8988T (cell line): ENCODE measurements around the gene OCA2.

Experiments
- DNase-seq: peaks from one replicate; pipeline ENCODE4 v3.0.0; 2011

Gene OCA2

GRCh38 chr15:28075573-28075972 lies 23.5 kb downstream of the OCA2 start:
- DNase-seq, result no peak

- no peak for DNase-seq
Observed at GRCh38 chr15:28068930-28069329, 30.2 kb downstream of the OCA2 start.

- no peak for DNase-seq
Observed at GRCh38 chr15:28066231-28066630, 32.9 kb downstream of the OCA2 start.

GRCh38 chr15:28060005-28060404 lies 39.1 kb downstream of the OCA2 start:
- DNase-seq, result no peak

- no peak for DNase-seq
Observed at GRCh38 chr15:28058082-28058481, 41.0 kb downstream of the OCA2 start.

GRCh38 chr15:28051955-28052633 lies 47.0 kb downstream of the OCA2 start:
- DNase-seq, result no peak

GRCh38 chr15:28049581-28049980 lies 49.5 kb downstream of the OCA2 start:
- no peak for DNase-seq

- no peak for DNase-seq
Observed at GRCh38 chr15:28047277-28047676, 51.8 kb downstream of the OCA2 start.

GRCh38 chr15:28044121-28044672 lies 54.9 kb downstream of the OCA2 start:
- no peak for DNase-seq

- DNase-seq, result no peak
Observed at GRCh38 chr15:28043691-28044091, 55.4 kb downstream of the OCA2 start.

GRCh38 chr15:28037969-28038590 lies 61.0 kb downstream of the OCA2 start:
- no peak for DNase-seq

- DNase-seq, result no peak
Observed at GRCh38 chr15:28033443-28033842, 65.7 kb downstream of the OCA2 start.

GRCh38 chr15:28030801-28031200 lies 68.3 kb downstream of the OCA2 start:
- DNase-seq, result no peak

GRCh38 chr15:28027714-28028076 lies 71.4 kb downstream of the OCA2 start:
- DNase-seq, result no peak

- DNase-seq, result no peak
Observed at GRCh38 chr15:28026764-28027713, 72.1 kb downstream of the OCA2 start.

GRCh38 chr15:28026221-28026620 lies 72.9 kb downstream of the OCA2 start:
- DNase-seq, result no peak

GRCh38 chr15:28025413-28025812 lies 73.7 kb downstream of the OCA2 start:
- no peak for DNase-seq

- no peak for DNase-seq
Observed at GRCh38 chr15:28024889-28025250, 74.2 kb downstream of the OCA2 start.

- no peak for DNase-seq
Observed at GRCh38 chr15:28023933-28024888, 74.9 kb downstream of the OCA2 start.

- DNase-seq, result no peak
Observed at GRCh38 chr15:28023422-28023821, 75.7 kb downstream of the OCA2 start.

GRCh38 chr15:28022961-28023360 lies 76.2 kb downstream of the OCA2 start:
- no peak for DNase-seq

- DNase-seq, result no peak
Observed at GRCh38 chr15:28022181-28022580, 76.9 kb downstream of the OCA2 start.
